H1 (cell line): ENCODE results near the gene NDUFA11. TPM values are rescaled to one million over a fixed set of nuclear protein-coding genes. Genes with fewer than 3 reads are reported as not detected.

Experiments used
- CTCF ChIA-PET: fragments of 300-600 bp; sonication (Branson Sonifier 250); formaldehyde crosslinking; loops from one replicate; lab custom pipeline; 2021; ENCODE audit not compliant: partially characterized antibody; lab: Charles Lee
- POLR2A ChIA-PET: fragments of 300-600 bp; sonication (Branson Sonifier 250); formaldehyde crosslinking; loops from one replicate; lab custom pipeline; 2021; ENCODE audit warnings: inconsistent platforms; ENCODE audit not compliant: partially characterized antibody; lab: Charles Lee
- DNase-seq, 2 experiments: peaks; one replicate each; pipeline versions ENCODE4 v3.0.0 to v3.0.0-alpha.2; 2010 to 2022; ENCODE audit warnings: low spot score in 2 of 2, low read depth in 1 of 2, mixed read lengths in 1 of 2
- FAIRE-seq: peaks from 2 replicates; lab custom pipeline; 2011; peaks lifted over from hg19 to GRCh38; lab: Jason Lieb, UNC
- H2AFZ ChIP-seq: 2 replicates; pipeline ENCODE4 v1.8.1; 2012; ENCODE audit warnings: low read length, inconsistent platforms
- H2AK5ac ChIP-seq: 2 replicates; pipeline ENCODE4 v1.6.1; 2013; ENCODE audit warnings: low read depth, low read length
- H2BK120ac ChIP-seq: replicated peaks from 2 replicates; pipeline ENCODE3; 2013; ENCODE audit warnings: low read depth, low read length, inconsistent platforms
- H2BK12ac ChIP-seq: 2 replicates; pipeline ENCODE4 v1.6.1; 2013; ENCODE audit warnings: low read depth, low read length
- H2BK15ac ChIP-seq: 2 replicates; pipeline ENCODE4 v1.6.1; 2013; ENCODE audit warnings: low read length
- H2BK20ac ChIP-seq: 2 replicates; pipeline ENCODE4 v1.6.1; 2013; ENCODE audit warnings: low read length
- H2BK5ac ChIP-seq: 2 replicates; pipeline ENCODE4 v1.6.1; 2013; ENCODE audit warnings: low read depth, low read length
- H3K14ac ChIP-seq: 2 replicates; pipeline ENCODE4 v1.6.1; 2013; ENCODE audit warnings: inconsistent platforms; ENCODE audit not compliant: insufficient read length
- H3K18ac ChIP-seq: 2 replicates; pipeline ENCODE4 v1.6.1; 2013; ENCODE audit warnings: low read length; ENCODE audit errors: extremely low read depth
- H3K23ac ChIP-seq: 2 replicates; pipeline ENCODE4 v1.6.1; 2013; ENCODE audit warnings: inconsistent platforms; ENCODE audit not compliant: insufficient read length
- H3K23me2 ChIP-seq: 2 replicates; pipeline ENCODE4 v1.6.1; 2013; ENCODE audit warnings: low read depth, low read length
- H3K27ac ChIP-seq: 2 replicates; pipeline ENCODE4 v1.6.1; 2011; ENCODE audit warnings: low read depth, low read length, inconsistent platforms
- H3K27me3 ChIP-seq, 4 experiments: replicated peaks in 1 of 4; 1 replicate in 1 of 4; 2 replicates in 3 of 4; pipeline versions ENCODE4 v1.6.1 to v1.8.1; 2011 to 2013; ENCODE audit warnings: low read length in 3 of 4, mild to moderate bottlenecking in 3 of 4, inconsistent platforms in 2 of 4, mixed read lengths in 2 of 4, moderate library complexity in 1 of 4; ENCODE audit not compliant: control insufficient read depth in 3 of 4, insufficient read depth in 3 of 4; ENCODE audit errors: extremely low read depth in 1 of 4
- H3K36me3 ChIP-seq, 4 experiments: 2 replicates each; pipeline versions ENCODE4 v1.6.1 to v1.8.1; 2011 to 2013; ENCODE audit warnings: mild to moderate bottlenecking in 4 of 4, low read length in 3 of 4, moderate library complexity in 2 of 4, control low read depth in 1 of 4, inconsistent platforms in 1 of 4; ENCODE audit not compliant: insufficient read depth in 4 of 4, control insufficient read depth in 2 of 4
- H3K4ac ChIP-seq: replicated peaks from 2 replicates; pipeline ENCODE3; 2013; ENCODE audit warnings: low read length, low read depth, mixed read lengths, inconsistent platforms; ENCODE audit not compliant: insufficient read length
- H3K4me1 ChIP-seq, 4 experiments: replicated peaks in 1 of 4; 1 replicate in 1 of 4; 2 replicates in 3 of 4; pipeline versions ENCODE4 v1.6.1 to v1.8.1; 2011 to 2013; ENCODE audit warnings: low read length in 3 of 4, inconsistent platforms in 2 of 4, mixed read lengths in 1 of 4; ENCODE audit not compliant: insufficient read depth in 4 of 4, control insufficient read depth in 3 of 4
- H3K4me2 ChIP-seq, 2 experiments: 2 replicates each; pipeline versions ENCODE4 v1.6.1 to v1.8.1; 2011 to 2013; ENCODE audit warnings: low read depth in 2 of 2, low read length in 2 of 2, control low read depth in 1 of 2, inconsistent platforms in 1 of 2, mild to moderate bottlenecking in 1 of 2; ENCODE audit not compliant: insufficient read depth in 1 of 2
- H3K4me3 ChIP-seq, 4 experiments: fragments of 200-600, 300-600 bp in 1 of 4; sonication (generic), shearing (Covaris generic), sonication (Bioruptor Twin) in 1 of 4; 2 replicates each; pipeline versions ENCODE4 v1.5.1 to v1.8.1; 2011 to 2016; ENCODE audit warnings: low read length in 4 of 4, low read depth in 3 of 4, control low read depth in 2 of 4, inconsistent platforms in 2 of 4, mild to moderate bottlenecking in 2 of 4, mixed read lengths in 1 of 4, moderate library complexity in 1 of 4; ENCODE audit not compliant: insufficient read depth in 2 of 4; ENCODE audit errors: extremely low read depth in 1 of 4
- H3K56ac ChIP-seq: replicated peaks from 2 replicates; pipeline ENCODE3; 2013; ENCODE audit warnings: low read depth, mild to moderate bottlenecking, mixed read lengths, low read length, inconsistent platforms; ENCODE audit not compliant: insufficient read length
- H3K79me1 ChIP-seq: 2 replicates; pipeline ENCODE4 v1.6.1; 2013; ENCODE audit warnings: low read depth, low read length, control low read depth
- H3K79me2 ChIP-seq, 2 experiments: 2 replicates each; pipeline versions ENCODE4 v1.6.1 to v1.8.1; 2012 to 2013; ENCODE audit warnings: low read length in 2 of 2, mild to moderate bottlenecking in 2 of 2, inconsistent platforms in 1 of 2; ENCODE audit not compliant: insufficient read depth in 2 of 2, control insufficient read depth in 1 of 2
- H3K9ac ChIP-seq, 4 experiments: replicated peaks in 1 of 4; 1 replicate in 1 of 4; 2 replicates in 3 of 4; pipeline versions ENCODE4 v1.6.1 to v1.8.1; 2011 to 2013; ENCODE audit warnings: low read depth in 3 of 4, low read length in 3 of 4, control low read depth in 2 of 4, mild to moderate bottlenecking in 2 of 4, moderate library complexity in 2 of 4, inconsistent platforms in 1 of 4; ENCODE audit errors: extremely low read depth in 1 of 4
- H3K9me3 ChIP-seq, 2 experiments: 2 replicates each; pipeline versions ENCODE4 v1.6.1 to v1.8.1; 2012 to 2013; ENCODE audit warnings: mild to moderate bottlenecking in 2 of 2, moderate library complexity in 2 of 2, control low read depth in 1 of 2, inconsistent platforms in 1 of 2, low read depth in 1 of 2, low read length in 1 of 2, mixed read lengths in 1 of 2; ENCODE audit not compliant: insufficient read depth in 2 of 2
- H4K20me1 ChIP-seq, 2 experiments: replicated peaks in 1 of 2; 2 replicates each; pipeline versions ENCODE3 to v1.8.1; 2011 to 2013; ENCODE audit warnings: inconsistent platforms in 2 of 2, low read length in 2 of 2, mild to moderate bottlenecking in 1 of 2; ENCODE audit not compliant: insufficient read depth in 2 of 2, control insufficient read depth in 1 of 2
- H4K5ac ChIP-seq: 2 replicates; pipeline ENCODE4 v1.6.1; 2013; ENCODE audit warnings: low read length, low read depth, mixed read lengths, inconsistent platforms; ENCODE audit not compliant: insufficient read length
- H4K8ac ChIP-seq: 2 replicates; pipeline ENCODE4 v1.8.0; 2013; ENCODE audit warnings: mild to moderate bottlenecking, moderate library complexity, low read length, inconsistent platforms; ENCODE audit not compliant: insufficient read depth; ENCODE audit errors: extremely low read depth
- H4K91ac ChIP-seq: replicated peaks from 2 replicates; pipeline ENCODE3; 2013; ENCODE audit warnings: low read length, mixed read lengths, inconsistent platforms; ENCODE audit not compliant: insufficient read length
- WGBS, 2 experiments: shearing (Covaris generic) in 1 of 2; methylation state at CpG; one replicate each; pipeline versions ENCODE4 v1.1.6 to v1.1.7; 2013 to 2015; ENCODE audit warnings: low lambda C conversion rate in 2 of 2, mixed read lengths in 2 of 2, inconsistent platforms in 1 of 2, low coverage in 1 of 2, missing lambda C conversion rate in 1 of 2; ENCODE audit not compliant: insufficient replicate concordance in 2 of 2, insufficient coverage in 1 of 2, insufficient read length in 1 of 2; ENCODE audit errors: extremely low coverage in 1 of 2, missing lambda C conversion rate in 1 of 2; 5-methylcytosine and 5-hydroxymethylcytosine counted together
- polyA plus RNA-seq, 7 experiments: library from polyadenylated mRNA; depleted of rRNA in 3 of 7; stranded (reverse) in 5 of 7; unstranded in 2 of 7; fragments of >200 nt in 5 of 7; fragments of 200-250 nt in 2 of 7; gene quantifications; 1 replicate in 5 of 7; 2 replicates in 1 of 7; 4 replicates in 1 of 7; pipeline versions ENCODE4 v1.2.1 to v1.2.3, GENCODE V29; 2011 to 2013; ENCODE audit warnings: missing spikeins in 2 of 7, mixed read lengths in 2 of 7
- total RNA-seq: library from RNA; stranded (reverse); fragmentation: NEBNext Ultra II Directional; extraction: Animal tissue kit (Norgen Biotek cat#: 25700); gene quantifications from 2 replicates; pipeline ENCODE4 v1.2.1, GENCODE V29; 2021

The NDUFA11 gene
- total and polyA plus RNA-seq, 2 of the 8 experiments (the other 6 are each of a cell fraction or from before 2014, with no cell fraction given), result 205 to 1,037 TPM

- DNase-seq, result no peak
- H3K23ac ChIP-seq, result no peak overlapping the region
- no peak overlapping the region for H3K18ac ChIP-seq
- peaks cover 0 to 3% (median under 1%) of the 10 kb centered on the region in 4 experiments; a peak in 1 of 8 replicates for H3K36me3 ChIP-seq
- no peak overlapping the region for H2BK120ac ChIP-seq
- no peak overlapping the region for H2AK5ac ChIP-seq
- H3K27ac ChIP-seq, result no peak overlapping the region
- H4K20me1 ChIP-seq, result peaks cover 0 to 5% of the 10 kb centered on the region in 2 experiments
- H2BK5ac ChIP-seq, result no peak overlapping the region
- peaks cover 0 to 11% (median 4%) of the 10 kb centered on the region in 4 experiments; a peak in 5 of 7 replicates for H3K4me1 ChIP-seq
- no peak overlapping the region for H3K4me2 ChIP-seq
- no peak overlapping the region for H3K14ac ChIP-seq
- no peak overlapping the region for H3K4ac ChIP-seq
- no peak overlapping the region for H2BK15ac ChIP-seq
- no peak overlapping the region for H2BK12ac ChIP-seq
- H3K4me3 ChIP-seq, result no peak overlapping the region
- H3K23me2 ChIP-seq, result no peaks in the 10 kb centered on the region
- ChIA-PET POLR2A (interaction anchor here (0.9 to 5.3 kb wide), 7 partner anchors 8 to 86 kb away, joined by 3 to 49 read pairs (median 6); partner anchors contain the start of genes NDUFA11, NRTN and VMAC), CTCF (interaction anchor here (0.6 to 3.5 kb wide), 10 partner anchors 29 to 153 kb away, joined by 3 to 31 read pairs (median 4); partner anchors contain the start of gene NRTN)
- H4K5ac ChIP-seq, result no peak overlapping the region
- peaks cover 0 to 3% (median 0%) of the 10 kb centered on the region in 4 experiments; a peak in 3 of 7 replicates for H3K27me3 ChIP-seq
- no peak overlapping the region for H4K91ac ChIP-seq
- WGBS, 2 experiments, result 80% methylated on average over 7 of the region's 10 CpGs; no CpG with 5 or more reads in 1 of the 2 experiments
- no peak overlapping the region for H3K56ac ChIP-seq
- no peak overlapping the region for H2BK20ac ChIP-seq
- H3K9me3 ChIP-seq, result no peaks in the 10 kb centered on the region
- no peak overlapping the region for H4K8ac ChIP-seq
- H2AFZ ChIP-seq, result no peak overlapping the region
- no peak for FAIRE-seq
- no peaks in the 10 kb centered on the region for H3K79me1 ChIP-seq
- no peak overlapping the region for H3K9ac ChIP-seq
- no peaks in the 10 kb centered on the region for H3K79me2 ChIP-seq
These were observed 13.5 kb downstream of the NDUFA11 start for GRCh38 chr19:5890099-5890498.
